Transverse colon (tissue), 4 donors: ENCODE data around the gene KCNJ14. TPM values are rescaled to one million over a fixed set of nuclear protein-coding genes. Genes with fewer than 3 reads are reported as not detected.
"Not testable (repeated sequence)": the region's sequence is repeated elsewhere in the genome, so short reads cannot be mapped to it uniquely, and the experiment has no call there.

Experiments
- DNase-seq: peaks from one replicate; pipeline ENCODE4 v3.0.0-alpha.2; 2019
- H3K27ac ChIP-seq, 4 donors: fragments of 200-600 bp; sonication (generic); 2 replicates each; pipeline ENCODE4 v1.5.1; 2016 to 2018; ENCODE audit warnings: inconsistent platforms in 4 of 4
- H3K27me3 ChIP-seq: fragments of 200-600 bp; sonication (generic); 2 replicates; pipeline ENCODE4 v1.5.1; 2017; ENCODE audit warnings: inconsistent platforms
- H3K36me3 ChIP-seq, 4 donors: fragments of 200-600 bp; sonication (generic); 2 replicates each; pipeline ENCODE4 v1.5.1; 2017 to 2019; ENCODE audit warnings: inconsistent platforms in 4 of 4
- H3K4me1 ChIP-seq, 4 donors: fragments of 200-600 bp; sonication (generic); 2 replicates each; pipeline ENCODE4 v1.5.1; 2017 to 2020; ENCODE audit warnings: inconsistent platforms in 4 of 4
- H3K4me3 ChIP-seq, 4 donors: fragments of 200-600 bp; sonication (generic); 1 replicate in 1 of 4; 2 replicates in 3 of 4; pipeline versions ENCODE4 v1.5.1 to v1.6.1; 2017 to 2019; ENCODE audit warnings: inconsistent platforms in 4 of 4
- H3K9me3 ChIP-seq, 2 donors: fragments of 200-600 bp; sonication (generic); 2 replicates each; pipeline ENCODE4 v1.5.1; 2017 to 2019; ENCODE audit warnings: inconsistent platforms in 2 of 2
- CTCF ChIP-seq, 5 experiments: fragments of 200-600 bp in 3 of 5; fragments of 450-650 bp in 2 of 5; sonication (generic) in 3 of 5; IDR thresholded peaks; 1 replicate in 2 of 5; 2 replicates in 3 of 5; pipeline ENCODE4 v1.5.1; 2016 to 2017; ENCODE audit warnings: antibody characterized with exemption in 5 of 5, inconsistent platforms in 3 of 5, mild to moderate bottlenecking in 2 of 5, moderate library complexity in 1 of 5
- EP300 ChIP-seq: sonication (generic); formaldehyde crosslinking; IDR thresholded peaks from one replicate; pipeline ENCODE4 v1.6.1; 2017; ENCODE audit warnings: antibody characterized with exemption, low read depth
- POLR2A ChIP-seq: fragments of 450-650 bp; IDR thresholded peaks from one replicate; pipeline ENCODE4 v1.6.1; 2016; ENCODE audit warnings: antibody characterized with exemption, mild to moderate bottlenecking, moderate library complexity
- POLR2AphosphoS5 ChIP-seq, 3 donors: sonication (generic); formaldehyde crosslinking; IDR thresholded peaks; one replicate each; pipeline ENCODE4 v1.6.1; 2016; ENCODE audit warnings: antibody characterized with exemption in 3 of 3
- WGBS, 2 donors: methylation state at CpG; one replicate each; pipeline ENCODE4 v1.1.5; 2018; ENCODE audit warnings: low coverage in 1 of 2; 5-methylcytosine and 5-hydroxymethylcytosine counted together
- in situ Hi-C, 4 donors: fragments of 200-750 bp; cut with MboI; loops; one replicate each; pipeline versions ENCODE4 v1.15.0 to v1.15.1; 2017; ENCODE audit warnings: low sequenced_read_pairs in 3 of 4, low pct_ligation_motif_present in 1 of 4, low pct_unique_long_range_greater_than_20kb in 1 of 4
- intact Hi-C: fragments of 100-400 bp; cut with DNase I; formaldehyde crosslinking; loops from one replicate; pipeline ENCODE4 v1.15.1; 2023; ENCODE audit warnings: low total_unique reads
- total RNA-seq, 4 donors: library from RNA; depleted of rRNA; stranded (reverse); fragments of >200 nt; gene quantifications; one replicate each; pipeline ENCODE4 v1.1.0, GENCODE V29; 2016

KCNJ14 gene
- total RNA-seq, 4 donors from 2014 or later, result 0.41 to 0.64 TPM; not detected in 2

DNA sequence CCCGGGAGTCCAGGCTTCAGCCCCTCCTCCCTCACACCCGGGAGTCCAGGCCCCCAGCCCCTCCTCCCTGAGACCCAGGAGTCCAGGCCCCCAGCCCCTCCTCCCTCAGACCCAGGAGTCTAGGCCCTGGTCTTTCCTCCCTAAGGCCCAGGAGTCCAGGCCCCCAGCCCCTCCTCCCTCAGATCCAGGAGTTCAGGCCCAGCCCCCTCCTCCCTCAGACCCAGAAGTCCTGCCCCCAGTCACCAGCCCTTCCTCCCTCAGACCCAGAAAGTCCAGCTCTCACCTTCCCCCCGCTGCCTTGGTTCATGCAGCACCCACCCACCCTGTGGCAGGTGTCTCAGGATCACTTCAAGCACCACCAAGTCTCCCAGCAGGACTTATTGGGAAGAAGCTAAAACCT lies 27.9 kb downstream of the KCNJ14 start:
- no peaks in the 10 kb centered on the region for H3K27me3 ChIP-seq
- no peaks in the 10 kb centered on the region for H3K9me3 ChIP-seq
- TF ChIP-seq POLR2A (no peak), CTCF (IDR thresholded peaks at IDR 0.05) (no peak), EP300 (no peak), POLR2AphosphoS5 (IDR thresholded peaks at IDR 0.05) (no peak)
- in situ Hi-C loops, result no loop called here
- no peak for DNase-seq
- H3K4me1 ChIP-seq, result peaks cover 11 to 27% (median 21%) of the 10 kb centered on the region in 4 donors
- 92% methylated on average over 1 of the region's 3 CpGs; no CpG with 5 or more reads in 1 of the 2 donors for WGBS, 2 donors
- no peak overlapping the region for H3K27ac ChIP-seq
- intact Hi-C loops, result no loop called here
- H3K36me3 ChIP-seq, result no peaks in the 10 kb centered on the region
- H3K4me3 ChIP-seq, result no peak overlapping the region

- Histone ChIP-seq H3K4me1 (peaks cover 12 to 29% (median 22%) of the 10 kb centered on the region in 4 donors), H3K27me3 (no peaks in the 10 kb centered on the region), H3K9me3 (no peaks in the 10 kb centered on the region), H3K36me3 (no peaks in the 10 kb centered on the region), H3K27ac (no peak overlapping the region), H3K4me3 (no peak overlapping the region)
- no peak for DNase-seq
- in situ Hi-C loops (no loop called here), intact Hi-C loops (no loop called here)
- 71 to 82% methylated on average over 8 to 16 of the region's 16 CpGs for WGBS, 2 donors
- no peak for TF ChIP-seq EP300
- TF ChIP-seq CTCF (IDR thresholded peaks at IDR 0.05), result no peak
- no peak for TF ChIP-seq POLR2AphosphoS5 (IDR thresholded peaks at IDR 0.05)
Measured at GRCh38 chr19:48484247-48484893, 29.0 kb downstream of the KCNJ14 start.

- no peak overlapping the region for H3K4me3 ChIP-seq
- intact Hi-C loops (no loop called here), in situ Hi-C loops (no loop called here)
- no peak for TF ChIP-seq POLR2AphosphoS5 (IDR thresholded peaks at IDR 0.05)
- no peak for TF ChIP-seq POLR2A
- TF ChIP-seq CTCF (IDR thresholded peaks at IDR 0.05), result no peak
- TF ChIP-seq EP300, result no peak
- DNase-seq, result no peak
- H3K9me3 ChIP-seq, result no peaks in the 10 kb centered on the region
- WGBS, 2 donors, result 80 to 84% methylated on average over 2 to 35 of the region's 37 CpGs
- H3K27me3 ChIP-seq, result no peaks in the 10 kb centered on the region
- no peaks in the 10 kb centered on the region for H3K36me3 ChIP-seq
- no peak overlapping the region for H3K27ac ChIP-seq
- peaks cover 12 to 31% (median 22%) of the 10 kb centered on the region in 4 donors for H3K4me1 ChIP-seq
Measured at GRCh38 chr19:48484931-48485612, 29.7 kb downstream of the KCNJ14 start.

GRCh38 chr19:48486706-48487105 lies 31.3 kb downstream of the KCNJ14 start:
- H3K36me3 ChIP-seq, H3K4me3 ChIP-seq, intact Hi-C loops, H3K9me3 ChIP-seq, in situ Hi-C loops, DNase-seq, H3K27ac ChIP-seq: not testable (repeated sequence)
- 40 to 72% methylated on average over 1 to 10 of the region's 10 CpGs for WGBS, 2 donors
- Histone ChIP-seq H3K27me3 (peaks cover 13% of the 10 kb centered on the region), H3K4me1 (peaks cover 21 to 31% (median 25%) of the 10 kb centered on the region in 4 donors)
